ENCODE results near the gene SSX2IP.
"Not testable (repeated sequence)": the region's sequence is repeated elsewhere in the genome, so short reads cannot be mapped to it uniquely, and the experiment has no call there.

Gene SSX2IP

DNA sequence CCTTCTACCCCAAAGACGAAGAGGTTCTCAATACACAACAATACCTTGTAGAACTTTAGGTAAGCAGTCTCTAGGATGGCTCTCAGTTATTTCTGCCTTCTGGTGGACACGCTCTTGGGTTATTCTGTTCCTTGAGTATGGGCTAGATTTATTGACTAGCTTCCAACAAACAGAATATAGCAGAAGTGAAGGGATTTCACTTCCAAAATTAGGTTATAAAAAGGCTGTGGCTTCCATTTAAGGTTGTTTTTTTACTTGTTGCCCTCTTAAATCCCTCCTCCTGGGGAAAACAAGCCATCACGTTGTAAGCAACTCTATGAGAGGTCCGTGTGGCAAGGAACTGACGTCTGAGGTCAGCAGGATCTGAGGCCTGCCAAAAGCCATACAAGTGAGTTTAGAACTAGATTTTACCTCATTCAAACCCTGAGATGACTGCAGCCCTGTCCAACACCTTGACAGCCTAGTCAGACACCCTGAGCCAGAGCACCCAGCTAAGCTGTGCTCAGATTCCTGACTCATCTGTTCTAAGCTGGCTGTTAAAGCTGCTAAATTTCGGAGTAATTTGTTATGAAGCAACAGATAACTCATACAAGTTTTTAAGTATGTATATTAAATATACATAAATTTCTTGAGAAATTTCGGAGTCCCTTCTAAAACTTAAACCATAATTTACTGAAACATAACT is 12.7 kb downstream of the SSX2IP start:
- no peak for DNase-seq (ENCODE audit: low spot score)

DNA sequence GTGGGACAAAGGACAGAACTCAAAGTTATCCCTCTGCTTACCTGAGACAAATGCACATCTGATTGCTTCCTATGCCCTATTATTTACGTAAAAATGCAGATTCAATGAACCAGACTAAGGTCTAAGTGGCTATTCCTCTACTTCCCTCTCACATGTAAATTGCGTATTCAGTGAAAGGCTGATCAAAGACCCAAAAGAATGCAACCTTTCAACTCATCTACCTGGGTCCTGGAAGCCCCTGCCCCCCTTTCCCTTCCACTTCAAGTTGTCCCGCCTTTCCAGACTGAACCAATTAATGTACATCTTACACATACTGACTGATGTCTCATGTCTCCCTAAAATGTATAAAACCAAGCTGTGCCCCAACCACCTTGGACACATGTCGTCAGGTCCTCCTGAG is 14.6 kb downstream of the SSX2IP start:
- no peak for DNase-seq (ENCODE audit: low spot score)

GRCh38 chr1:84675106-84675505 is 15.2 kb downstream of the SSX2IP start:
- no peak for DNase-seq (ENCODE audit: low spot score)

DNA sequence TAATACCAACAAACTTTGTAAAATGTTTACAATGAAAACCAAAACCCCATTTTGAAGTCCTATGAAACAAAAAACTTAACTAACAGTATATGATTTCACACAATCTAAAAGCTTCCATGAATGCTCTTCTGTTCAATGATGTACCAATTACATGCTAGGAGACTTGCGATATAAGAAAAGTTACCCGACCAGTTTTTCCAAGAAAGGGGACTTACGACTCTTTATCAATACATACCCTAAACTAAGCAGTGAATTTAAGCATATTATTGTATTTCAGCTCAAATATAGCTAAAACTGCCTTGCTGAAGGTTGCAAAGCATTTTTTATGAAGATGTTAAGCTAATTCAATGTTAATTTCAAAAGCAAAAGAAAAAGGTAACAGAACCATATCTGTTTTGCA is 15.6 kb downstream of the SSX2IP start:
- DNase-seq (ENCODE audit: low spot score): no peak

GRCh38 chr1:84674021-84674420 is 16.2 kb downstream of the SSX2IP start:
- no peak for DNase-seq (ENCODE audit: low spot score)

DNA sequence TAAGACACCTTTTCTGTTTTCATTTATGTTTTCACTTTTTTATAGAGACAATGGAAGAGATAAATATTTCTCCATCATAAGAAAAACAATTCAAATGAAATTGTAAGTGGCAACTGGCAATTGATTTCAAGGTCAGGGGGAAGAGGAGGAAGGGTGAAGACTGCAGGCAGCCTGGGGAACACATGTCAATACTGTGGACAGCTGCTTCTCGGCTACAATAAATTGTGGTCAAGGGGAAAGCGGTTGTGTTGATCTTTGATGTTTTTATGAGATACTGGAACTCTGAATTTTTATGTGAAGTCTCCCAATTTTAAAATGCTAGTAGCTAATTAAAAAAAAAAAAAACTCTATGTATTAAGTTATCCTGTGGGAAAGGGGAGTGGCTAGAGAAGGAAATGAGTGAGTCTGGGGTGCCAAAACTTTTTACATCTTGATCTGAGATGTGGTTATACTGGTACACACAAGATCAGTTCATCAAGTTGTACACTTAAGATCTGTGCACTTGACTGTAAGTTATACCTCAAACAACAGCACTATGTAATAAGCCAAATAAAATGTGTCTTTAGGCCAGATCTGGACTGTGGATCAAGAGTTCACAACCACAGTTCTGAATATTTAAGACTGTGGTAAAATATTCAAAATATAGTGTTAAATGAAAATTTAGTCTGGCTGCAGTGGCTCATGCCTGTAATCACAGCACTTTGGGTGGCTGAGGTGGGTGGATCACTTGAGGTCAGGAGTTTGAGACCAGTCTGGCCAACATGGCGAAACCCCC is 18.0 kb downstream of the SSX2IP start:
- DNase-seq (ENCODE audit: low spot score): no peak

DNA sequence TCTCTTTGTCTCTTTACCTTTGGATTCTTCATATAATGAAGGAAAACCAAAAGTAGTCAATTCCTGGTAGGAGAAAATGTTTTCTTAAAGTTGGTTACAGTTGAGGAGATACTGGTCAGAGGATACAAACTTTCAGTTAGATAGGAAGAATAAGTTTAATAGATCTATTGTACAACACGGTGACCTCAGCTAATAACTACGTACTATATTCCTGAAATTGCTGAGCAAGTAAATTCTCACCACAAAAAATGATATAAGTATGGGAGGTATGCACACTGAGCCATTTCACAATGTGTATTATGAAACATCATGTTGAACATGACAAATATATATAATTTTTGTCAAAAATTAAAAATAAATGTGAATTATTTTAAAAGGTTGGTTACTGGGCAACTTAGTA is 20.4 kb downstream of the SSX2IP start:
- DNase-seq (ENCODE audit: low spot score): no peak

GRCh38 chr1:84668185-84668584 is 22.1 kb downstream of the SSX2IP start:
- DNase-seq (ENCODE audit: low spot score): peak; percentile 17

- no peak for DNase-seq (ENCODE audit: low spot score)
Observed at GRCh38 chr1:84665703-84666317, 24.5 kb downstream of the SSX2IP start.

DNA sequence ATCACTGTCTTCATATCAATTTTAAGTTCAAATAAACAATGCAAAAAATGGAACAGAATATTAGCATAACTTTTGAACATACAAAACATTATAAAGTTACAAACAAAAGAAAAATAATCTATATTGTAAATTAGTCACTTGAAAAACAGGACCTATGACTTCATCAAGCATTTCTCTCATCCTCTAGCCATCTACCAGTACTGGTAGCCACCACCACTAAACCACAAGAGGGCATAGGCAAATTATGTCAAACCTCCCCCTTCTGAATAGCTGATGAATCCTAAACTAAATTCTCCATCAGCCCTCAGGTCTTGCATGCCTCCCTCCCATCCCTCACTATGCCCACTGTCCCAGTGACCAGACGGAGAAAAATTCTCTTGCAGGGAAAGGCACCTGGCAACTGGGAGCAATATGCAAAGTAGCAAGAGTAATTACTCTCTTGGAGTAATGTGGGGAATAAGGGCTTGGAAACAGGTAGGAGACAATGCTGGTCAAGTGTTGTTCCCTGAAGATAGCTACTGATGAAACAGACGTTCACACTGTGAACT is 37.1 kb downstream of the SSX2IP start:
- no peak for DNase-seq (ENCODE audit: low spot score)

GRCh38 chr1:84644472-84644871 is 45.8 kb downstream of the SSX2IP start:
- DNase-seq (ENCODE audit: low spot score): no peak

DNA sequence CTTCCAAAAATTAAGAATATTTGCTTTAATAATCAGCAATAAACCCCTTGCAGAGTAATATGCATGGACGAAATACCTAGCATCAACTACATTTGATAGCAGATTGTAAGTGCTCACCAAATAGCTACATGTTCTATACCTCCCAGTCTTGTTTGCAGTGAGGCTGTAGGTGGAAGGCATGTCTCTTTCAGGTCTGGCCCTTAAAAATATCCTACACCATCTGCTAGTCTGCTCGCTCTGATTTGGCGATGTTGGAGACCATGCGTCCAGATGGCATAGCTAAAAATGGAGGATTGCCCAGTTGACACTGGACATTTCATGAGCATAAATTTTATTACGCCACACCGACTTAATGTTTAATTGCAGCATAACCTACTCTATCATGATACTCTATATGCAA is 47.1 kb downstream of the SSX2IP start:
- no peak for DNase-seq (ENCODE audit: low spot score)

DNA sequence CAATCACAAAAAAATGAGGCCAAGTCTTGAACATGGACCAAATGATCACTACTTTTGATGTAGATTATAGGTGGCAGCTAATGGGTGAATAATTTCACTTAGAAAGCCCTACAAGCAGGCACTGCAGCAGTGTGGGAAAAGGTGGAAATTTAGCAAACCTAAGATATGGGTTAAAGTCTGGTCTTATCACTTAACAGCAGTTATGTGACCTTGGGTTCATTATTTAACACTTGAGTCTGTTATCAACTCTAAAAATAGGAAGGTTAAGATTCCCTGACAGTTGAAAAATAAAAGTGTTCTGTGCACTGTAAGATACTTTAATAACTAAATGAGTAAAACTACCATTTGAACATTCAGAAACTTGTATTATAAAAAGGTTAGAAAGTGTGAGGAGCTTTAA is 47.5 kb downstream of the SSX2IP start:
- DNase-seq (ENCODE audit: low spot score): no peak

DNA sequence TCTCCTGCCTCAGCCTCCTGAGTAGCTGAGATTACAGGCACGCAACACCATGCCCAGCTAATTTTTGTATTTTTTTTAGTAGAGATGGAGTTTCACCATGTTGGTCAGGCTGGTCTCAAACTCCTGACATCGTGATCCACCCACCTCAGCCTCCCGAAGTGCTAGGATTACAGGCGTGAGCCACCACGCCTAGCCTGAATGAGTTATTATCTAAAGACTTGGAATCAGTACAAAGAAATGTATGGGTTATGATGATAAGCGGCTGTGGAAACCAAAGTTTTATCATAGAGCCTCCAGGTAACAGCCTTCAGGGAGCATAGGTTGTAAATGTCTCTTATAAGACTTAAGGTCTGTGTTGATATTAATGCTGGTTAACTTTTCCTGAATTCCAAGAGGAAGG is 50.5 kb downstream of the SSX2IP start:
- not testable (repeated sequence) for DNase-seq (ENCODE audit: low spot score)

DNA sequence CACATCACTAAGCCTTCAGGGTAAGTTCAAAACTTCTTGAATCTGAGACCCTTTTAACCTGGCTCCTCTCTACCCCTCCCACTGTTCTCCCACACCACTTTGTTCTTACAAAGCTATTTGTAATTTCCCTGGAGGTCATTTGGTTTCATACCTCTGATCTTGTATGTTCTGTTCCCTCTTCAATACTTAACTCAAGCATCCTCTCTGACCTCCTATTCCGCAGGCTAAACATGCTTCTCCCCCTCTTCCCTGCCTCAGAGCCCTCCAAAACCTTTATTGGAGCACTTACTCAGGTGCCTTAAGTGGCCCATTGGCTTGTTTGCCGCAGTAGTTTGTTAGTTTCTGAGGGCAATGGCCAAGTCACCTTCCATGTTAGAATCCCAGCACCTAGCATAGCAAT is 54.8 kb downstream of the SSX2IP start:
- DNase-seq (ENCODE audit: low spot score): no peak

DNA sequence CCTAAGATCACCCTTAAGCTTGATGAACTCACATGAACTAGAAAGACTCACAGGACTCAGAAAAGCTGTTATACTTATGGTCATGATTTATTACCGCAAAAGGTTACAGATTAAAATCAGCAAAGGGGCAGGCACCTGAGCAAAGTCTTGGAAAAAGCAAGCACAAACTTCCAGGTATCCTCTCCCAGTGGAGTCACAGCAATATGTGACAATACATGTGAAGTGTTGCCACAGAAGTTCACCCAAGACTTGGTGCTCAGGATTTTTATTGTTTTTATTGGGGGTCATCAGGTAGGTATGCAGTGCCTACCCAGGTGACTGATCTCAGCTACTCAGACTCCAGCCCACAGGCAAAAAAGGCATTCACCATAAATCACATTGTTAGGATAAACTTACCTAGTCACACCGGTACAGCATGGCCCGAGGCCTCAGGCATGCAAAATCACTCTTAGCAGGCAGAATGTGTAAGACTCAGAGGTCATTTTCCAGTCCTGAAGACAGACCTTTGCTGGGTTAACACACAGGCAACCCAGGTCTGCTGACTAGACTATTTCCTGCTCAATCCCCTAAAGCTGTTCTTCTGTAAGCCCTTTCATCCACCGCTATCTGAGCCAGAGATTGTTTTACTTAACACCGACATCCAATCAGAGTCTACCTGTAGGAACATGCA is 55.6 kb downstream of the SSX2IP start:
- DNase-seq (ENCODE audit: low spot score): no peak

DNA sequence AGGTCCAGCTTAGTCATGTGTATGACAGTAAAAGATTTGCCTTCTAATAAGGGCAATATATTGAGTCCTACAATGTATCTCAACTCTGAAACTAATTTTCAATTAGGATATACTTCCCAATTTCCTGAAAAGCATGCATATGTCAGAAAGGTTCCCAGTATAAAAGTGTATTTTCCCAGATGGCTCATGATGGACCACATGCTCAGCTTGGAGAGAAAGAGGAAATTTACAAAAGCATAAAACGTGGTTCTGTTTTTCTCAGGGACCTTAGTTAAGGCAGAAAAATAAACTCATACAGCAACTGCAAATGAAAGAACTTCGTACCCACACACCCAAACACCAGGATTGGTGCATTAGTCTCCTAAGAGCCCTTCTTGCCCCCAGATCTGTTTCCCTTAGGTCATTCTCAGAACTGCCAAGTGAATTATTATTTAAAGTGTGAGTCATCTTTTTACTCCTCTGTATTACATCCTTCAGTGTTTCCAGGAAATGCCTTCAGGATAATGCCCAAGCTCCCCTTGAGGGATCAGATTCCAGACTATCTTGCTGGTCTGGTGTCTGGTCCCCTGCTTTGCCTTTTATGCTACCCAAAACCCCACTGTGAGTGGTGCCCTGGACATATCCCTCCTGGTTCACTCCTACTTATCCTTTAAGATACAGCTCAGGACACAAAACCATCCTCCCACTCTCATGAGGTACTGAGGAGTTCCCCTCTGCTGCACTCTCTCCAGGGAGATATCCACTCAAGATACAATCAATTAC is 57.4 kb downstream of the SSX2IP start:
- DNase-seq (ENCODE audit: low spot score): no peak

DNA sequence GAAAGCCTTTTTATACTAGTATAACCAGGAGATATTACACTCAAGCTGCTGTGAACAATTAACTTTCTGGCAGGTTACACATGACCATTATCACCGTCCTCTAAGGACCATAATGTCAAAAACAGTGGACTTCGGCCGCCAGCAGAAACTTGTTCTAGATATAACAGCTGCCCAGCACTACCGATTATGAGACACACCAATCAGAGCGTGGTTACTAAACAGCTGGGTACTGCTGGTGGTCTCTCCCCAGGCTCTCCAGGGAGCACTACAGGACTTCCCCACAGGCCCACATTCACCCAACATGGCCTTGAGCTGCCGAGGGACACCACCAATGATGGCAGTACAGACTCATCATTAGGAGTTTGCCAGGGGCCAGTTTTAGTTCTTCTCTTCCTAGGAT is 58.1 kb downstream of the SSX2IP start:
- no peak for DNase-seq (ENCODE audit: low spot score)

- DNase-seq (ENCODE audit: low spot score): no peak
Observed at GRCh38 chr1:84624876-84625275, 65.4 kb downstream of the SSX2IP start.

DNA sequence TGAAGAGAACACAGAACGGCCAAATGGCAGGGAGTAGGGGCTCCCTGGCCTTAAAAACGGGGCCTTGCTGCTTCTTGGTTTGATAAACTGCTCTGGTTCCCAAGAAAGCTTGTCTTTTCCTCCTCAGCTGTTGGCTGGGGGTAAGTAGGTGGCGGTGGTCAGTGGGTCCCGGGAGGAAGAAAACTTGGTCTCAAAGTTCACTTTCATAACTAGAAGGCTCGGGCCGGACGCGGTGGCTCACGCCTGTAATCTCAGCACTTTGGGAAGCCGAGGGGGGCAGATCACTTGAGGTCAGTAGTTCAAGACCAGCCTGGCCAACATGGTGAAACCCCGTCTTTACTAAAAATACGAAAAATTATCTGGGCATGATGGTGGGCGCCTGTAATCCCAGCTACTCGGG is 68.7 kb downstream of the SSX2IP start:
- DNase-seq (ENCODE audit: low spot score): no peak

DNA sequence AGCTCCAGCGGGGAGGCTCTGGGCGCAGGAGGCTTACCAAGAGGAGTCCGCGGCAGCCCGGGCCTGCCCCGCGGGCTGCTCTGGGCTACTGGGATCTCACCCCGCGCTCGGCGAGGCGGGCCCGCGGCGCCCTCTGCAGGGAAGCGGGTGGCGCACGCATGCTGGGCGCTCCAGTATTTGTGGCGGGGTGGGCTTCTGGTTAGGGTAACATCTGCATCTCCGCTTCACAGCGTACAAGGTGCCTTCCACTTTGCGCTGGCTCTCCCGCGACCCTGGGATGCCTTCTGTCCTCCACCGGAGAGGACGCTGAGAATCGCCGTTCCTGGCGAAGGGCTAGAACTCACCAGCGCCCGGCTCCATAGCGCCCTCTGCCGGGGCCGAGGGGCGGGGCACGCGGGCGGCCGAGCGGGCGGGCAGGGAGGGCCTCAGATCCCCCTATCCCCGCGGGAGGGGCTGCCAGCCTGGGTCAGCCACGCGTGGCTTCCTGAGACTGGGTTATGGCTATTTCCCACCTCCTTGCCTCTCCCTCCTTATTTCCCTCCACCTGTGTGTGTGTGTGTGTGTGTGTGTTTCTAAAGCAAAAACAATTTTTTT is 69.4 kb downstream of the SSX2IP start:
- DNase-seq (ENCODE audit: low spot score): peak; percentile 81
